HFFc6 (cell line): ENCODE data around the gene KLHDC9. TPM values are rescaled to one million over a fixed set of nuclear protein-coding genes. Genes with fewer than 3 reads are reported as not detected.

ENCODE experiments used
- DNase-seq: peaks from one replicate; pipeline ENCODE4 v3.0.0-alpha.2; 2018
- H3K27ac Mint-ChIP-seq: 2 replicates; pipeline ENCODE4 v1.8.0; 2020; ENCODE audit warnings: mild to moderate bottlenecking, mixed read lengths
- H3K27me3 Mint-ChIP-seq: 2 replicates; pipeline ENCODE4 v1.8.0; 2021; ENCODE audit warnings: mild to moderate bottlenecking, moderate library complexity, mixed read lengths; ENCODE audit not compliant: insufficient read depth
- H3K36me3 Mint-ChIP-seq: 2 replicates; pipeline ENCODE4 v1.8.0; 2021; ENCODE audit warnings: low read depth, mixed read lengths
- H3K4me1 Mint-ChIP-seq: 2 replicates; pipeline ENCODE4 v1.8.0; 2020; ENCODE audit warnings: low read depth, mixed read lengths
- H3K4me3 Mint-ChIP-seq: 2 replicates; pipeline ENCODE4 v1.8.0; 2020; ENCODE audit warnings: mild to moderate bottlenecking, moderate library complexity, mixed read lengths
- H3K9me3 Mint-ChIP-seq: 2 replicates; pipeline ENCODE4 v1.8.0; 2020; ENCODE audit warnings: mild to moderate bottlenecking, mixed read lengths
- CTCF ChIP-seq: fragments of 200-600 bp; sonication (generic); IDR thresholded peaks from 2 replicates; pipeline ENCODE4 v1.5.0; 2021; ENCODE audit warnings: antibody characterized with exemption, mild to moderate bottlenecking
- total RNA-seq, 6 experiments: library from RNA; stranded (reverse); fragmentation: NEBNext Ultra II Directional; extraction: Animal tissue kit (Norgen Biotek cat#: 25700); gene quantifications; 2 replicates in 1 of 6; 3 replicates in 5 of 6; pipeline ENCODE4 v1.2.3, GENCODE V29; 2021

The KLHDC9 gene
- total RNA-seq, 6 experiments from 2014 or later = 1.3 to 2.7 (median 2.1) TPM

DNA sequence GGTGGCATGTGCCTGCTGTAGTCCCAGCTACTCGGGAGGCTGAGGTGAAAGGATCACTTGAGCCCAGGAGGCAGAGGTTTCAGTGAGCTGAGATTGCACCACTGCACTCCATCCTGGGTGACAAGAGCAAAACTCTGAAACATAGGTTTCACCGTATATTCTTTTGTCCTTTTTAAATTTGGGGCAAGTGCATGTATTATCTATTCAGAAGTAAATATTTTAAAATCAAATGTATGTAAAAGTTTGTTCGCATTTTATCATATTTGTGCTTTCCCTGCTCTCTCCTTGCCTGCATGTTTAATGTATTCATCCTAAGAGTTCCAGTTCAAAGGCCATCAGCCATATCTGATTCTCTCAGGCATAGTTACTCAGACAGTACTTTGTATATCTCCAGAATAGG, 47.7 kb downstream of the KLHDC9 start:
- H3K36me3 Mint-ChIP-seq = no peaks in the 10 kb centered on the region
- H3K4me3 Mint-ChIP-seq = no peak overlapping the region
- no peaks in the 10 kb centered on the region for H3K4me1 Mint-ChIP-seq
- H3K27ac Mint-ChIP-seq = no peak overlapping the region
- TF ChIP-seq CTCF = no peak
- no peaks in the 10 kb centered on the region for H3K9me3 Mint-ChIP-seq
- DNase-seq = no peak
- no peaks in the 10 kb centered on the region for H3K27me3 Mint-ChIP-seq

Other genes with a start within 250 kb of the KLHDC9 start
- not detected for gene CD244, start 235.5 kb upstream of the KLHDC9 start, total RNA-seq
- gene ITLN1, start 213.2 kb upstream of the KLHDC9 start, total RNA-seq = not detected
- gene ITLN2, start 143.6 kb upstream of the KLHDC9 start, total RNA-seq = not detected
- gene F11R, start 77.2 kb upstream of the KLHDC9 start, total RNA-seq = under 1 TPM in 4 of 6 experiments, not detected in 2; 0.05 to 0.38 (median 0.14) TPM
- not detected for gene TSTD1, start 59.4 kb upstream of the KLHDC9 start, total RNA-seq
- gene USF1, start 52.4 kb upstream of the KLHDC9 start, total RNA-seq = 10 to 100 TPM; 31.2 to 38.0 (median 33.4) TPM
- not detected for gene ARHGAP30, start 28.5 kb upstream of the KLHDC9 start, total RNA-seq
- gene NECTIN4, start 8.8 kb upstream of the KLHDC9 start, total RNA-seq = under 1 TPM in 2 of 6 experiments, not detected in 4; 0.09 to 0.14 TPM
- 100 to 1,000 TPM in 2 of 6 experiments, 10 to 100 TPM in 4; 77.4 to 114 (median 92.8) TPM for gene PFDN2, start 19.7 kb downstream of the KLHDC9 start, total RNA-seq
- 10 to 100 TPM; 26.2 to 35.1 (median 32.5) TPM for gene NIT1, start 19.7 kb downstream of the KLHDC9 start, total RNA-seq
- gene DEDD, start 34.3 kb downstream of the KLHDC9 start, total RNA-seq = 10 to 100 TPM; 29.8 to 39.2 (median 36.0) TPM
- gene UFC1, start 55.6 kb downstream of the KLHDC9 start, total RNA-seq = 10 to 100 TPM; 83.8 to 92.6 (median 85.1) TPM
- 10 to 100 TPM; 16.6 to 18.9 (median 17.2) TPM for gene USP21, start 61.1 kb downstream of the KLHDC9 start, total RNA-seq
- 10 to 100 TPM; 11.8 to 15.2 (median 13.5) TPM for gene PPOX, start 68.1 kb downstream of the KLHDC9 start, total RNA-seq
- gene B4GALT3, start 79.1 kb downstream of the KLHDC9 start, total RNA-seq = 10 to 100 TPM; 31.0 to 38.2 (median 35.4) TPM
- 1 to 10 TPM; 3.4 to 8.3 (median 6.5) TPM for gene ADAMTS4, start 100.7 kb downstream of the KLHDC9 start, total RNA-seq
- gene NDUFS2, start 104.0 kb downstream of the KLHDC9 start, total RNA-seq = 10 to 100 TPM; 81.5 to 90.8 (median 85.8) TPM
- 1 to 10 TPM in 1 of 6 experiments, under 1 TPM in 4, not detected in 1; 0.33 to 1.0 (median 0.53) TPM for gene FCER1G, start 116.9 kb downstream of the KLHDC9 start, total RNA-seq
- gene APOA2, start 125.3 kb downstream of the KLHDC9 start, total RNA-seq = not detected
- 10 to 100 TPM in 5 of 6 experiments, 1 to 10 TPM in 1; 9.8 to 13.6 (median 10.6) TPM for gene TOMM40L, start 127.7 kb downstream of the KLHDC9 start, total RNA-seq
- gene NR1I3, start 139.8 kb downstream of the KLHDC9 start, total RNA-seq = not detected
- not detected for gene PCP4L1, start 160.4 kb downstream of the KLHDC9 start, total RNA-seq
- gene MPZ, start 211.6 kb downstream of the KLHDC9 start, total RNA-seq = 1 to 10 TPM in 1 of 6 experiments, under 1 TPM in 5; 0.28 to 1.1 (median 0.64) TPM
- 100 to 1,000 TPM; 237 to 285 (median 247) TPM for gene SDHC, start 216.0 kb downstream of the KLHDC9 start, total RNA-seq